Measurements from ENCODE around the gene CYBA. TPM values are rescaled to one million over a fixed set of nuclear protein-coding genes. Genes with fewer than 3 reads are reported as not detected.

CYBA gene
- total RNA-seq, 2 donors from 2014 or later, result 82.0 to 132 TPM

GRCh38 chr16:88634994-88635670 lies 15.7 kb downstream of the CYBA start:
- Histone ChIP-seq H3K36me3 (peaks cover 25% of the 10 kb centered on the region), H3K4me3 (peak overlapping the region in 1 of 2 donors; percentile 51), H3K9me3 (no peaks in the 10 kb centered on the region), H3K27me3 (peaks cover 5 to 15% of the 10 kb centered on the region in 2 donors), H3K4me1 (peaks cover 0 to 21% of the 10 kb centered on the region in 2 donors), H3K27ac (peak overlapping the region in 1 of 2 donors; percentile 42)
- no peak for DNase-seq (ENCODE audit: low spot score)
- no peak for TF ChIP-seq CTCF (IDR thresholded peaks at IDR 0.05)

GRCh38 chr16:88634141-88634993 lies 16.5 kb downstream of the CYBA start:
- peak overlapping the region in 1 of 2 donors; percentile 51 for H3K4me3 ChIP-seq
- DNase-seq (ENCODE audit: low spot score), result no peak
- H3K36me3 ChIP-seq, result peaks cover 33% of the 10 kb centered on the region
- no peaks in the 10 kb centered on the region for H3K9me3 ChIP-seq
- peaks cover 5 to 12% of the 10 kb centered on the region in 2 donors for H3K27me3 ChIP-seq
- H3K4me1 ChIP-seq, result peaks cover 0 to 17% of the 10 kb centered on the region in 2 donors
- peak overlapping the region; percentile 10 to 42 for H3K27ac ChIP-seq
- no peak for TF ChIP-seq CTCF (IDR thresholded peaks at IDR 0.05)

GRCh38 chr16:88633684-88634140 lies 17.1 kb downstream of the CYBA start:
- peaks cover 0 to 16% of the 10 kb centered on the region in 2 donors for H3K4me1 ChIP-seq
- peaks cover 35% of the 10 kb centered on the region for H3K36me3 ChIP-seq
- peaks cover 0 to 5% of the 10 kb centered on the region in 2 donors for H3K27me3 ChIP-seq
- H3K4me3 ChIP-seq, result peak overlapping the region in 1 of 2 donors; percentile 51
- peak in 1 of 2 donors; percentile 37 for TF ChIP-seq CTCF (IDR thresholded peaks at IDR 0.05)
- no peak overlapping the region for H3K27ac ChIP-seq
- no peak for DNase-seq (ENCODE audit: low spot score)
- H3K9me3 ChIP-seq, result no peaks in the 10 kb centered on the region

- Histone ChIP-seq H3K27ac (no peak overlapping the region), H3K4me3 (no peak overlapping the region), H3K4me1 (peaks cover 0 to 20% of the 10 kb centered on the region in 2 donors), H3K9me3 (no peaks in the 10 kb centered on the region), H3K36me3 (peaks cover 36% of the 10 kb centered on the region), H3K27me3 (no peaks in the 10 kb centered on the region)
- no peak for DNase-seq (ENCODE audit: low spot score)
- no peak for TF ChIP-seq CTCF (IDR thresholded peaks at IDR 0.05)
Measured at GRCh38 chr16:88632587-88632930, 18.3 kb downstream of the CYBA start.

- DNase-seq (ENCODE audit: low spot score), result no peak
- Histone ChIP-seq H3K9me3 (no peaks in the 10 kb centered on the region), H3K4me3 (no peak overlapping the region), H3K27ac (no peak overlapping the region), H3K27me3 (no peaks in the 10 kb centered on the region), H3K4me1 (peaks cover 0 to 20% of the 10 kb centered on the region in 2 donors), H3K36me3 (peaks cover 40% of the 10 kb centered on the region)
- TF ChIP-seq CTCF (IDR thresholded peaks at IDR 0.05), result no peak
Measured at GRCh38 chr16:88631920-88632586, 18.8 kb downstream of the CYBA start.
